ENCODE results near the gene NFATC2IP. TPM values are rescaled to one million over a fixed set of nuclear protein-coding genes. Genes with fewer than 3 reads are reported as not detected.
"Not testable (repeated sequence)": the region's sequence is repeated elsewhere in the genome, so short reads cannot be mapped to it uniquely, and the experiment has no call there.

Gene NFATC2IP
- total RNA-seq, 1 donor from 2014 or later, result 15.8 TPM

- DNase-seq (no peak), ATAC-seq (ENCODE audit: poor library complexity) (no peak)
- intact Hi-C loops (cut with DNase I), result no loop called here
Observed at GRCh38 chr16:28958216-28958615, 7.5 kb downstream of the NFATC2IP start.

GRCh38 chr16:28958836-28959235 is 8.1 kb downstream of the NFATC2IP start:
- DNase-seq, result no peak
- no peak for ATAC-seq (ENCODE audit: poor library complexity)
- intact Hi-C loops (cut with DNase I), result no loop called here

- ATAC-seq (ENCODE audit: poor library complexity), result no peak
- intact Hi-C loops (cut with DNase I), result no loop called here
- DNase-seq, result no peak
Observed at GRCh38 chr16:28964072-28964471, 13.3 kb downstream of the NFATC2IP start.

GRCh38 chr16:28964496-28964895 is 13.8 kb downstream of the NFATC2IP start:
- intact Hi-C loops (cut with DNase I), result no loop called here
- no peak for ATAC-seq (ENCODE audit: poor library complexity)
- no peak for DNase-seq

- ATAC-seq (ENCODE audit: poor library complexity), result no peak
- intact Hi-C loops (cut with DNase I), result no loop called here
- no peak for DNase-seq
Observed at GRCh38 chr16:28967156-28967555, 16.4 kb downstream of the NFATC2IP start.

- DNase-seq; intact Hi-C loops (cut with DNase I); ATAC-seq (ENCODE audit: poor library complexity): not testable (repeated sequence)
Observed at GRCh38 chr16:28969696-28970095, 19.0 kb downstream of the NFATC2IP start.

- ATAC-seq (ENCODE audit: poor library complexity), result peak; percentile 61
- intact Hi-C loops (cut with DNase I), result no loop called here
- DNase-seq, result peak; percentile 65
Observed at GRCh38 chr16:28974007-28974436, 23.3 kb downstream of the NFATC2IP start.

GRCh38 chr16:28974437-28975157 is 23.9 kb downstream of the NFATC2IP start, which contains the start of gene SPNS1:
Gene SPNS1 (plus strand): TSS chr16:28974778. CDS start chr16:28975152, 374 bp downstream.
- intact Hi-C loops (cut with DNase I), result no loop called here

GRCh38 chr16:28975158-28975599 is 24.4 kb downstream of the NFATC2IP start:
- intact Hi-C loops (cut with DNase I), result no loop called here
- DNase-seq (no peak), ATAC-seq (ENCODE audit: poor library complexity) (peak; percentile 15)

More at GRCh38 chr16:28974437-28975157, 23.9 kb downstream of the NFATC2IP start, which contains the start of gene SPNS1:
- ATAC-seq (ENCODE audit: poor library complexity) (peak; percentile 99), DNase-seq (peak; percentile 99)

GRCh38 chr16:28977703-28978662 is 27.2 kb downstream of the NFATC2IP start:
- no peak for ATAC-seq (ENCODE audit: poor library complexity)
- no peak for DNase-seq
- intact Hi-C loops (cut with DNase I), result no loop called here

- DNase-seq; ATAC-seq (ENCODE audit: poor library complexity); intact Hi-C loops (cut with DNase I): not testable (repeated sequence)
Observed at GRCh38 chr16:28980330-28980729, 29.6 kb downstream of the NFATC2IP start.

GRCh38 chr16:28980929-28981328 is 30.2 kb downstream of the NFATC2IP start:
- no peak for DNase-seq
- intact Hi-C loops (cut with DNase I), result no loop called here

GRCh38 chr16:28981517-28981916 is 30.8 kb downstream of the NFATC2IP start:
- ATAC-seq (ENCODE audit: poor library complexity) (no peak), DNase-seq (no peak)
- intact Hi-C loops (cut with DNase I), result no loop called here

More at GRCh38 chr16:28980929-28981328, 30.2 kb downstream of the NFATC2IP start:
- ATAC-seq (ENCODE audit: poor library complexity), result no peak

GRCh38 chr16:28982418-28982817 is 31.7 kb downstream of the NFATC2IP start:
- no peak for ATAC-seq (ENCODE audit: poor library complexity)
- intact Hi-C loops (cut with DNase I), result no loop called here
- no peak for DNase-seq

GRCh38 chr16:28982949-28983348 is 32.2 kb downstream of the NFATC2IP start:
- intact Hi-C loops (cut with DNase I), result no loop called here
- ATAC-seq (ENCODE audit: poor library complexity) (no peak), DNase-seq (no peak)

GRCh38 chr16:28983644-28984043 is 32.9 kb downstream of the NFATC2IP start:
- intact Hi-C loops (cut with DNase I), result no loop called here
- ATAC-seq (ENCODE audit: poor library complexity), result no peak
- DNase-seq, result no peak

GRCh38 chr16:28984091-28984490 is 33.4 kb downstream of the NFATC2IP start:
- intact Hi-C loops (cut with DNase I), result no loop called here
- ATAC-seq (ENCODE audit: poor library complexity) (no peak), DNase-seq (no peak)

GRCh38 chr16:28984619-28985135 is 33.9 kb downstream of the NFATC2IP start, which contains the start of gene LAT:
Gene LAT (plus strand): TSS chr16:28985052. CDS start chr16:28985418, 366 bp downstream.
- intact Hi-C loops (cut with DNase I), result no loop called here
- DNase-seq (no peak), ATAC-seq (ENCODE audit: poor library complexity) (peak; percentile 41)
